Neutrophil (primary cell): ENCODE measurements around the gene DCP1B.

ENCODE experiments used
- H3K27ac ChIP-seq: fragments of 200-600 bp; sonication (generic); 2 replicates; pipeline ENCODE4 v1.5.1; 2016; ENCODE audit warnings: mild to moderate bottlenecking, moderate library complexity
- H3K27me3 ChIP-seq: fragments of 200-600 bp; sonication (generic); 2 replicates; pipeline ENCODE4 v1.6.0; 2016; ENCODE audit warnings: mild to moderate bottlenecking
- H3K36me3 ChIP-seq: fragments of 200-600 bp; sonication (generic); 2 replicates; pipeline ENCODE4 v1.5.1; 2017
- H3K4me1 ChIP-seq, 2 experiments: fragments of 200-600 bp in 1 of 2; sonication (generic) in 1 of 2; 1 replicate in 1 of 2; 2 replicates in 1 of 2; pipeline versions ENCODE4 v1.5.1 to v1.6.1; 2013 to 2016; ENCODE audit warnings: low read depth in 1 of 2, low read length in 1 of 2, mild to moderate bottlenecking in 1 of 2, moderate library complexity in 1 of 2; ENCODE audit not compliant: control insufficient read depth in 1 of 2, insufficient read depth in 1 of 2
- H3K4me3 ChIP-seq, 2 experiments: fragments of 200-600 bp in 1 of 2; sonication (generic) in 1 of 2; 1 replicate in 1 of 2; 2 replicates in 1 of 2; pipeline ENCODE4 v1.5.1; 2013 to 2016; ENCODE audit warnings: low read depth in 1 of 2, low read length in 1 of 2, mild to moderate bottlenecking in 1 of 2, moderate library complexity in 1 of 2
- H3K9me3 ChIP-seq: fragments of 200-600 bp; sonication (generic); 2 replicates; pipeline ENCODE4 v1.5.1; 2016
- CTCF ChIP-seq: fragments of 200-600 bp; sonication (generic); IDR thresholded peaks from 2 replicates; pipeline ENCODE4 v1.5.1; 2016; ENCODE audit warnings: antibody characterized with exemption

DCP1B gene

DNA sequence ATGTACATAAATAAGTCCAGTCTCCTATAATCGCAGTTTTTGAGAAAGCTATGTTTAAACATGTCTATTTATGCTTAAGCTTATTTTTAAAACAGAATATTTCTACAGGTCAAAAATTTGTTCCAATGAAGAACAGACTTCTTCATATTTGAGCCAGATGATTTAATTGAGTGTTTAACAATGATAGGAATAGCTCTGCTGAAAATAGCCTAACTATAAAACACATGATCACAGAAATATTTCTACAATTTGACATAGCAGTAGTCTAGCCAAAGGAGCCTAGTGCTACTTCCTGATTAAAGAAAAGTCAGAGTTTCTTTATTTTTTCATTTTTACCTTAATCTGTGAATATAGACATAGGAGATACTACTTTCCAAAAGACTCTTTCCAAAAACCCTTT lies 29.4 kb downstream of the DCP1B start:
- Histone ChIP-seq H3K9me3 (no peaks in the 10 kb centered on the region), H3K4me3 (no peak overlapping the region), H3K27me3 (no peaks in the 10 kb centered on the region), H3K36me3 (no peaks in the 10 kb centered on the region), H3K4me1 (no peaks in the 10 kb centered on the region), H3K27ac (no peak overlapping the region)
- no peak for TF ChIP-seq CTCF

GRCh38 chr12:1972856-1973317 lies 31.4 kb downstream of the DCP1B start:
- H3K27ac ChIP-seq: no peak overlapping the region

GRCh38 chr12:1972260-1972659 lies 32.0 kb downstream of the DCP1B start:
- Histone ChIP-seq H3K4me3 (no peak overlapping the region), H3K9me3 (no peaks in the 10 kb centered on the region), H3K4me1 (no peaks in the 10 kb centered on the region), H3K36me3 (no peaks in the 10 kb centered on the region), H3K27ac (no peak overlapping the region), H3K27me3 (no peaks in the 10 kb centered on the region)
- TF ChIP-seq CTCF: no peak

More at GRCh38 chr12:1972856-1973317, 31.4 kb downstream of the DCP1B start:
- Histone ChIP-seq H3K4me3 (no peak overlapping the region), H3K36me3 (no peaks in the 10 kb centered on the region), H3K4me1 (no peaks in the 10 kb centered on the region), H3K9me3 (no peaks in the 10 kb centered on the region), H3K27me3 (no peaks in the 10 kb centered on the region)
- no peak for TF ChIP-seq CTCF

DNA sequence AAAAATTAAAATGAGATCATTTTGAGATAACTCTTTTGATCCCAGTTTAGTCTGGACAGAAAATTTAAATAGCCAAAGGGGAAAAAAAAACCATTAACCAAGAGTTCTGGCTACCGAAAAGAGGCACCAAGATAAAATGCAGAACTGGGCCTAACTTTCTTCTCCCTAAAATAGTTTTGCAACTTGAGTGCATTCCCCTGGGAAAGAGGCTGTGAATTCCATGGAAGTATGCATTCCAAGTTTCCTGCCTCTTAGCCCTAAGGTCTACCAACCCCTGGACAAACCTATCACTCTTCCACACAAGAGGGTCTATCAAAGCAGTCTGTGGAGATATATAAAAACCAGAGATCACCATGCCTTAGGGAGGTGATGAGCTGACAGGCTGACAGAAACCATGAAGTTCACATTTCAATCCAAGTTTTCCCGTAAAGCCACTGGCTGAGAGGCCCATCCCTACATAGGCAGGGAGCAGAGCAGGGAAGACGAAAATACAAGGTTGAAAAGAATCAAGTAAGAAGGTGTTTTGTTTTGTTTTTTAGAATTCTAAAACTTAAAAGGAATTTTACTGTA lies 33.8 kb downstream of the DCP1B start:
- H3K36me3 ChIP-seq: peaks cover 3% of the 10 kb centered on the region
- TF ChIP-seq CTCF: no peak
- H3K4me1 ChIP-seq: no peaks in the 10 kb centered on the region
- H3K27ac ChIP-seq: no peak overlapping the region
- no peaks in the 10 kb centered on the region for H3K9me3 ChIP-seq
- H3K27me3 ChIP-seq: no peaks in the 10 kb centered on the region
- no peak overlapping the region for H3K4me3 ChIP-seq

DNA sequence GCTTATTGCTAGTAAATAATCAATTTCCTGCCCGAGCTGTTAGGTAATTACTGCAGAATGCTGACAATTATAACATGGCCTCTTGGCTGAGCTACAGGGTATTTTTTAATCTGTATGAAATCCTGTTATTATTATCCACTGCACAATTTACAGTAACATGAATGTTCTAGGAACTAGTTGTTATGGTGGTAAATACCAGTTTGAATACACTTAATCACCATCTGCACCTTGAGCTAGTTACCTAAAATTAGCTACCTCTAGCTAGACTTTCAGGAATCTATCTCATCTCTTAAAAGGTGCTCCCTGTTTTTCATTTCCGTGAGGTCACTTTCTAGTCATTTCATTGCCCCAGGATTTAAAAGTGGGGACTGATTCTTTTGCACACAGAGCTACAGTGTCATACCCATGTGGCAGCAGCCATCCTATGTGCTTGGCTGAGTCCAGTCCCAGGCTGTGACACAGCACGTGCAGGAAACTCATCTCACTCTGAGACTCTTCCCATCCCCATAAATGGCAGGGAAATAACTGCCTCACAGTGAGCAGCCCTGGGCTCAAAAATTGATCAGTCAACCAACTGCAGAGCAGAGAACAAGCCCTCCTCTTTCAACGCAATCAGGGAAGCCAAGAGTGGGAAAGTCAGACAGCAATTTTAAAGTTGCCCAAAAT lies 37.6 kb downstream of the DCP1B start:
- H3K9me3 ChIP-seq: no peaks in the 10 kb centered on the region
- no peaks in the 10 kb centered on the region for H3K27me3 ChIP-seq
- no peaks in the 10 kb centered on the region for H3K4me1 ChIP-seq
- peaks cover 7% of the 10 kb centered on the region for H3K36me3 ChIP-seq
- H3K4me3 ChIP-seq: no peak overlapping the region
- TF ChIP-seq CTCF: no peak
- no peak overlapping the region for H3K27ac ChIP-seq
